Kidney epithelial cell (primary cell): ENCODE measurements around the gene MEP1A. TPM values are rescaled to one million over a fixed set of nuclear protein-coding genes. Genes with fewer than 3 reads are reported as not detected.
"Not testable (repeated sequence)": the region's sequence is repeated elsewhere in the genome, so short reads cannot be mapped to it uniquely, and the experiment has no call there.

Source experiments
- DNase-seq: peaks from one replicate; pipeline ENCODE4 v3.0.0-alpha.2; 2010; ENCODE audit warnings: low read depth
- H3K27me3 ChIP-seq: 2 replicates; pipeline ENCODE4 v1.6.0; 2011; ENCODE audit warnings: low read length; ENCODE audit not compliant: control insufficient read depth, insufficient read depth
- H3K36me3 ChIP-seq: 2 replicates; pipeline ENCODE4 v1.5.1; 2011; ENCODE audit warnings: low read length; ENCODE audit not compliant: control insufficient read depth, insufficient read depth
- H3K4me3 ChIP-seq: 2 replicates; pipeline ENCODE4 v1.5.1; 2011; ENCODE audit warnings: low read depth, mild to moderate bottlenecking, control low read depth, low read length
- total RNA-seq: library from RNA; depleted of rRNA; stranded (reverse); fragments of >200 nt; gene quantifications from 2 replicates; pipeline ENCODE4 v1.2.3, GENCODE V29; 2015
- TF ChIP-seq, protein P1 (sequence below): IDR thresholded peaks from 2 replicates; pipeline ENCODE4 v1.5.1; 2011; ENCODE audit warnings: mild to moderate bottlenecking, moderate library complexity, low read length, control low read depth, inconsistent platforms; ENCODE audit not compliant: insufficient read depth, poor library complexity, severe bottlenecking

MEP1A gene
- total RNA-seq, 1 donor from 2014 or later: not detected

DNA sequence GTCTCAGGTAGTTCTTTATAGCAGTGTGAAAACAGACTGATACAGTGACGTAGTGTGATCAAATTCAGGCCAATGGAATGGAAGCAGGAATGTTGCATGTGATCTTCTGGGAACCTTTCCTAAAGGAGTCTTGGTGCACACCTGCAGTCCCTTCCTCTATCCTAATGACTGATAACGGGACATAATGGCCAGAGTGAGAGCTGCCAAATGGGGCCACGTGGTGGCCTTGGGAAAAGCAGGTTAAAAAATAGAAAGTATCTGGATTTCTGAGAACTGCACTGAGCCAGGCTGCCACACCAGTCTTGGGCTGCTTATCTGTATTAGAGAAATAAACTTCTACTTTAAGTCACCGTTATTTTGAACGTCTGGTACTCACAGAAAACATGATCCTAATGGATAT, 51.9 kb downstream of the MEP1A start:
- DNase-seq: no peak
- Histone ChIP-seq H3K36me3 (no peaks in the 10 kb centered on the region), H3K4me3 (no peak overlapping the region), H3K27me3 (no peaks in the 10 kb centered on the region)
- TF ChIP-seq, protein P1, sequence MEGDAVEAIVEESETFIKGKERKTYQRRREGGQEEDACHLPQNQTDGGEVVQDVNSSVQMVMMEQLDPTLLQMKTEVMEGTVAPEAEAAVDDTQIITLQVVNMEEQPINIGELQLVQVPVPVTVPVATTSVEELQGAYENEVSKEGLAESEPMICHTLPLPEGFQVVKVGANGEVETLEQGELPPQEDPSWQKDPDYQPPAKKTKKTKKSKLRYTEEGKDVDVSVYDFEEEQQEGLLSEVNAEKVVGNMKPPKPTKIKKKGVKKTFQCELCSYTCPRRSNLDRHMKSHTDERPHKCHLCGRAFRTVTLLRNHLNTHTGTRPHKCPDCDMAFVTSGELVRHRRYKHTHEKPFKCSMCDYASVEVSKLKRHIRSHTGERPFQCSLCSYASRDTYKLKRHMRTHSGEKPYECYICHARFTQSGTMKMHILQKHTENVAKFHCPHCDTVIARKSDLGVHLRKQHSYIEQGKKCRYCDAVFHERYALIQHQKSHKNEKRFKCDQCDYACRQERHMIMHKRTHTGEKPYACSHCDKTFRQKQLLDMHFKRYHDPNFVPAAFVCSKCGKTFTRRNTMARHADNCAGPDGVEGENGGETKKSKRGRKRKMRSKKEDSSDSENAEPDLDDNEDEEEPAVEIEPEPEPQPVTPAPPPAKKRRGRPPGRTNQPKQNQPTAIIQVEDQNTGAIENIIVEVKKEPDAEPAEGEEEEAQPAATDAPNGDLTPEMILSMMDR: no peak

DNA sequence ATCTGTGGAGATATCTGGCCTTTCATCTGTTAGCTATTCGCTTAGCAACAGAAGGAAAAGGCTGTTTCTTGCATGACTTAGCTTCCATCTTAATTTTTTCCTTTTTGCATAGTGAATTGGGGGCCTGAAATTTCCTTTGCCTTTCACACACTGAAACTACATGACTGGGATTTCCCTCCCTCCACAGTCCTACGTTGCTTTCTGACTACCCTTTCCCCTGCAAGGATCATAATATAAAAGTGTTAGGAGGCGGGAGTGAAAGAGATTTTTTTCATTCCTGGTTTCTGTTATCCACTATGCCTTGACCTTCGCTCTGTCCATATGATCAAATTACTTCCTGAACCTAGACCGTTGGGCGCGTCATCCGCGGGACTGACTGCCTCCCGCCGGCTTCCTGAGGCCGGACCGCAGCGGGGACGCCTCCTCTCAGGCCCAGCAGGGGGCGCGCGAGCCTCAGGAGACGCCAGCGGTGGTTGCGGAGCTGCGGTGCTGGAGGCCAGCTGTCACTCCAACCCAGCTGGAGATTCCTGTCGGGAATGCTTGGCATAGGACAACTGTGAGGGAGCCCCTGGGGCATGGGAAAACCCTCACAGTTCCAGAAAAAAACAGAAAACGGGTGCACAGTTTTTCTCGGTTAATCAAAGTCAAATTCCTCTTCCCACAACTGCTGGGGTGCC, 55.6 kb downstream of the MEP1A start:
- DNase-seq: peak; percentile 32
- Histone ChIP-seq H3K27me3 (no peaks in the 10 kb centered on the region), H3K36me3 (no peaks in the 10 kb centered on the region), H3K4me3 (no peak overlapping the region)
- TF ChIP-seq, protein P1: peak; percentile 95

- Histone ChIP-seq H3K36me3 (no peaks in the 10 kb centered on the region), H3K4me3 (no peak overlapping the region), H3K27me3 (no peaks in the 10 kb centered on the region)
- TF ChIP-seq, protein P1: no peak
- no peak for DNase-seq
Measured at GRCh38 chr6:46849361-46849690, 56.1 kb downstream of the MEP1A start.

- no peak for DNase-seq
- Histone ChIP-seq H3K36me3 (no peaks in the 10 kb centered on the region), H3K4me3 (no peak overlapping the region), H3K27me3 (no peaks in the 10 kb centered on the region)
- TF ChIP-seq, protein P1: no peak
Measured at GRCh38 chr6:46850792-46851191, 57.6 kb downstream of the MEP1A start.

- not testable (repeated sequence) for H3K36me3 ChIP-seq, H3K4me3 ChIP-seq, DNase-seq, H3K27me3 ChIP-seq
Measured at GRCh38 chr6:46851576-46851975, 58.4 kb downstream of the MEP1A start.

DNA sequence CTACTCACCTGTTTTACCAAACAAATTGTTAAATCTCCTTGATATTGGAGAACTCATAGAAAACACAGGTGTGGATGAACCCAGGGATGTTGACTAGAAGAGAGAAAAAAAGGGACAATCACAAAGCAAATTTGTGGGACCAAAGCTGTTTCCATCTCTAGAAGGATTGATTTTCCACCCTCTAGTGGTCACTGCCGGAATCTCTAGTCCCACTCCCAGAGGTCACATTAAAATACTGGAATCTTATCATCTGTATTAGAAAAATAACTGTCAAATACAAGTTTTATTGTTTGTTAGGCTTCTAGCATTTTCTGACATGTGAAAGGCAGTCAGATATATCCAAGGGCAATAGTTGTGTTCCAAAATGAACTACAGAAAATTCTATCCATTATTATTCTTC, 62.8 kb downstream of the MEP1A start:
- H3K27me3 ChIP-seq, DNase-seq, H3K36me3 ChIP-seq, H3K4me3 ChIP-seq: not testable (repeated sequence)
- TF ChIP-seq, protein P1: peak; percentile 75
